Transverse colon (tissue), 4 donors: Measurements from ENCODE around the gene VCPKMT. TPM values are rescaled to one million over a fixed set of nuclear protein-coding genes. Genes with fewer than 3 reads are reported as not detected.

Source experiments
- DNase-seq: peaks from one replicate; pipeline ENCODE4 v3.0.0-alpha.2; 2019
- H3K27ac ChIP-seq, 4 donors: fragments of 200-600 bp; sonication (generic); 2 replicates each; pipeline ENCODE4 v1.5.1; 2016 to 2018; ENCODE audit warnings: inconsistent platforms in 4 of 4
- H3K27me3 ChIP-seq: fragments of 200-600 bp; sonication (generic); 2 replicates; pipeline ENCODE4 v1.5.1; 2017; ENCODE audit warnings: inconsistent platforms
- H3K36me3 ChIP-seq, 4 donors: fragments of 200-600 bp; sonication (generic); 2 replicates each; pipeline ENCODE4 v1.5.1; 2017 to 2019; ENCODE audit warnings: inconsistent platforms in 4 of 4
- H3K4me1 ChIP-seq, 4 donors: fragments of 200-600 bp; sonication (generic); 2 replicates each; pipeline ENCODE4 v1.5.1; 2017 to 2020; ENCODE audit warnings: inconsistent platforms in 4 of 4
- H3K4me3 ChIP-seq, 4 donors: fragments of 200-600 bp; sonication (generic); 1 replicate in 1 of 4; 2 replicates in 3 of 4; pipeline versions ENCODE4 v1.5.1 to v1.6.1; 2017 to 2019; ENCODE audit warnings: inconsistent platforms in 4 of 4
- H3K9me3 ChIP-seq, 2 donors: fragments of 200-600 bp; sonication (generic); 2 replicates each; pipeline ENCODE4 v1.5.1; 2017 to 2019; ENCODE audit warnings: inconsistent platforms in 2 of 2
- CTCF ChIP-seq, 5 experiments: fragments of 200-600 bp in 3 of 5; fragments of 450-650 bp in 2 of 5; sonication (generic) in 3 of 5; IDR thresholded peaks; 1 replicate in 2 of 5; 2 replicates in 3 of 5; pipeline ENCODE4 v1.5.1; 2016 to 2017; ENCODE audit warnings: antibody characterized with exemption in 5 of 5, inconsistent platforms in 3 of 5, mild to moderate bottlenecking in 2 of 5, moderate library complexity in 1 of 5
- EP300 ChIP-seq: sonication (generic); formaldehyde crosslinking; IDR thresholded peaks from one replicate; pipeline ENCODE4 v1.6.1; 2017; ENCODE audit warnings: antibody characterized with exemption, low read depth
- POLR2A ChIP-seq: fragments of 450-650 bp; IDR thresholded peaks from one replicate; pipeline ENCODE4 v1.6.1; 2016; ENCODE audit warnings: antibody characterized with exemption, mild to moderate bottlenecking, moderate library complexity
- POLR2AphosphoS5 ChIP-seq, 3 donors: sonication (generic); formaldehyde crosslinking; IDR thresholded peaks; one replicate each; pipeline ENCODE4 v1.6.1; 2016; ENCODE audit warnings: antibody characterized with exemption in 3 of 3
- WGBS, 2 donors: methylation state at CpG; one replicate each; pipeline ENCODE4 v1.1.5; 2018; ENCODE audit warnings: low coverage in 1 of 2; 5-methylcytosine and 5-hydroxymethylcytosine counted together
- in situ Hi-C, 4 donors: fragments of 200-750 bp; cut with MboI; loops; one replicate each; pipeline versions ENCODE4 v1.15.0 to v1.15.1; 2017; ENCODE audit warnings: low sequenced_read_pairs in 3 of 4, low pct_ligation_motif_present in 1 of 4, low pct_unique_long_range_greater_than_20kb in 1 of 4
- intact Hi-C: fragments of 100-400 bp; cut with DNase I; formaldehyde crosslinking; loops from one replicate; pipeline ENCODE4 v1.15.1; 2023; ENCODE audit warnings: low total_unique reads
- total RNA-seq, 4 donors: library from RNA; depleted of rRNA; stranded (reverse); fragments of >200 nt; gene quantifications; one replicate each; pipeline ENCODE4 v1.1.0, GENCODE V29; 2016

VCPKMT gene
- total RNA-seq, 4 donors from 2014 or later = 3.7 to 12.1 (median 5.9) TPM

GRCh38 chr14:50094056-50094755 lies 22.2 kb downstream of the VCPKMT start:
- in situ Hi-C loops (no loop called here), intact Hi-C loops (no loop called here)
- DNase-seq = no peak
- no peak for TF ChIP-seq EP300
- no peak for TF ChIP-seq POLR2AphosphoS5 (IDR thresholded peaks at IDR 0.05)
- TF ChIP-seq CTCF (IDR thresholded peaks at IDR 0.05) = no peak
- no peak for TF ChIP-seq POLR2A
- Histone ChIP-seq H3K4me1 (peaks cover 0 to 2% (median 0%) of the 10 kb centered on the region in 4 donors), H3K27ac (no peak overlapping the region), H3K36me3 (no peaks in the 10 kb centered on the region), H3K9me3 (no peaks in the 10 kb centered on the region), H3K27me3 (no peaks in the 10 kb centered on the region), H3K4me3 (no peak overlapping the region)
- WGBS, 2 donors = 84 to 97% methylated on average over 8 to 11 of the region's 11 CpGs

DNA sequence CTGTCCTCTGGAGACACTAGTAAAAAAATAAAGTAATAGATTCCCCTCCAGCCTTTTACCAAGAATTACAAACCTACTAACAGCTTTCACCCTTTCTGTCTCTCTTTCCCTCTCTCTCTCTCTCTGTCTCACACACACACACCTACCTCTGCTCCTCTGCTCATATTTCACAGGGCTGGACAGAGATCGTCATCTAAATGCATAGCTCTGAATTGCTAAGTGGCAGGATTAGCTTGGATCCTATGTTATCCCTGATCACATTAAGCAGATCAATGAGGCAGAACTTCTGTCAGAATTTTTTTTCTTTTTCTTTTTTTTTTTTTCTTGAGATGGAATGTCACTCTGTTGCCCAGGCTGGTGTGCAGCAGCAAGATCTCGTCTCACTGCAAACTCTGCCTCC lies 22.9 kb downstream of the VCPKMT start:
- H3K27me3 ChIP-seq = no peaks in the 10 kb centered on the region
- H3K4me3 ChIP-seq = no peak overlapping the region
- WGBS, 2 donors = 41% methylated on average over 2 of the region's 2 CpGs; no CpG with 5 or more reads in 1 of the 2 donors
- intact Hi-C loops (no loop called here), in situ Hi-C loops (no loop called here)
- H3K27ac ChIP-seq = no peak overlapping the region
- H3K9me3 ChIP-seq = no peaks in the 10 kb centered on the region
- DNase-seq = no peak
- no peaks in the 10 kb centered on the region for H3K4me1 ChIP-seq
- TF ChIP-seq EP300 (no peak), POLR2A (no peak), CTCF (IDR thresholded peaks at IDR 0.05) (no peak), POLR2AphosphoS5 (IDR thresholded peaks at IDR 0.05) (no peak)
- H3K36me3 ChIP-seq = no peaks in the 10 kb centered on the region

- Histone ChIP-seq H3K4me3 (no peak overlapping the region), H3K9me3 (no peaks in the 10 kb centered on the region), H3K4me1 (no peaks in the 10 kb centered on the region), H3K27me3 (no peaks in the 10 kb centered on the region), H3K36me3 (no peaks in the 10 kb centered on the region), H3K27ac (no peak overlapping the region)
- WGBS, 2 donors = 87 to 90% methylated on average over 4 to 6 of the region's 6 CpGs
- intact Hi-C loops (no loop called here), in situ Hi-C loops (no loop called here)
- TF ChIP-seq POLR2AphosphoS5 (IDR thresholded peaks at IDR 0.05) = no peak
- TF ChIP-seq EP300 = no peak
- no peak for TF ChIP-seq CTCF (IDR thresholded peaks at IDR 0.05)
- TF ChIP-seq POLR2A = no peak
- no peak for DNase-seq
These were observed 24.3 kb downstream of the VCPKMT start for GRCh38 chr14:50092006-50092555.

DNA sequence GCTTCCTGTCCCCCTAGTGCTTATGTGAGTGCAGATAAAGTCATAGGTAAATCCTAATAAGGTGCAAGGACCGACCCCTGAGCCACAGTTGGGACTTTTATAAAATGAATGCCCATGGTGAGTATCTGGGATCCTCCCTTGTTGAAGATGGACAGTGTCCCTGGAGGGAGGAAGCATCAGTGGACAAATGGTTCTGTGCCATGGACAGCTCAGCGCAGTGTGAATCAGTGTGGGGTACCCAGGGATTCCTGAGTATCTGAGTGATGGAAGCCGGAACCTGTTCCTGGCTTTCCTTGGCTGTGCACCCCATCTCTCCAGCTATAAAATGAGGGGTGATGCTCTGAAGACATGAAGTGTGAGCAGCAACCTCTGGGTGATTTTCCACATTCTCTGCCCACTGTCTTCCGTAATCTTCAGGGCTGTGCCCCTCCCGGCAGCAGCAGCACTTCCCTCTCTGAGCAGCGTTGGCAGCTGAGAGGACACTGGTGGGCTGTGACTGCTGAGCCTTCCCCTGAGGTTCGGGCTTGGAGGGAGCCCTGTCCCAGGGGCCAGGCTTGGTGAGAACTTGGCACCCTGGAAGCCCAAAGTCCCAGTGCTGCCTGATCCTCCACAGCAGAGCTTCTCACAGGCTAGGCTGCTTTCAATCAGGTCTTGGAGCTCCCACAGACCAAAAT lies 25.0 kb downstream of the VCPKMT start:
- TF ChIP-seq CTCF (IDR thresholded peaks at IDR 0.05) (no peak), EP300 (no peak), POLR2A (no peak), POLR2AphosphoS5 (IDR thresholded peaks at IDR 0.05) (no peak)
- H3K4me1 ChIP-seq = no peaks in the 10 kb centered on the region
- H3K4me3 ChIP-seq = no peak overlapping the region
- WGBS, 2 donors = 87% methylated on average over 7 of the region's 7 CpGs; no CpG with 5 or more reads in 1 of the 2 donors
- no peaks in the 10 kb centered on the region for H3K9me3 ChIP-seq
- intact Hi-C loops = no loop called here
- H3K27me3 ChIP-seq = no peaks in the 10 kb centered on the region
- in situ Hi-C loops = no loop called here
- H3K27ac ChIP-seq = no peak overlapping the region
- no peaks in the 10 kb centered on the region for H3K36me3 ChIP-seq
- DNase-seq = no peak
